ENCODE results near the gene IFT20. TPM values are rescaled to one million over a fixed set of nuclear protein-coding genes. Genes with fewer than 3 reads are reported as not detected.

Gene IFT20
- total RNA-seq, 2 experiments from 2014 or later = 16.3 to 23.9 TPM

GRCh38 chr17:28338056-28338768 is 2.9 kb upstream of the IFT20 start:
- no TSS peak for BruUV-seq (replicated peaks)
- no peak for DNase-seq (ENCODE audit: low spot score)
- POLR2A ChIA-PET = interaction anchor here (0.8 kb wide), 1 partner anchor 19 kb away, joined by 3 read pairs; the partner anchor contains the start of gene POLDIP2
- Histone ChIP-seq H2AFZ (ENCODE audit: low read length) (no peak overlapping the region), H3K4me1 (ENCODE audit: insufficient read depth, low read length, poor library complexity, severe bottlenecking) (peaks cover 34% of the 10 kb centered on the region), H3K9me3 (ENCODE audit: low read length) (no peaks in the 10 kb centered on the region), H3K79me2 (ENCODE audit: insufficient read depth, low read depth, low read length) (peaks cover 10% of the 10 kb centered on the region; the same call in 1 of the 2 replicates), H4K20me1 (ENCODE audit: insufficient read depth, low read length) (no peaks in the 10 kb centered on the region), H3K9me2 (ENCODE audit: insufficient read depth, low read length) (no peaks in the 10 kb centered on the region), H3K36me3 (ENCODE audit: insufficient read depth, low read length) (peaks cover 23% of the 10 kb centered on the region), H3K4me3 (ENCODE audit: low read depth, low read length, poor library complexity, severe bottlenecking) (no peak overlapping the region), H3K27ac (ENCODE audit: low read depth, low read length, poor library complexity, severe bottlenecking) (no peak overlapping the region), H3K4me2 (ENCODE audit: low read length) (no peak overlapping the region)
- intact Hi-C loops (cut with micrococcal nuclease; ENCODE audit: unreplicated experiment) = no loop called here
- no peak for TF ChIP-seq EZH2phosphoT487 (IDR thresholded peaks at IDR 0.05; ENCODE audit: borderline replicate concordance, low read depth, low read length)
- peak; percentile 40 for TF ChIP-seq CTCF (conservative IDR thresholded peaks at IDR 0.05; ENCODE audit: low read length)
- CTCF ChIA-PET (ENCODE audit: unreplicated experiment) = no interaction called here

- DNase-seq (ENCODE audit: low spot score) = no peak
Observed at GRCh38 chr17:28335959-28336871, 943 bp upstream of the IFT20 start.

More at GRCh38 chr17:28335959-28336871, 943 bp upstream of the IFT20 start:
- ChIA-PET CTCF (ENCODE audit: unreplicated experiment) (interaction anchor here (0.6 to 0.8 kb wide), 2 partner anchors 18 to 21 kb away, joined by 3 read pairs; partner anchors contain the start of gene POLDIP2), POLR2A (interaction anchor here (0.8 to 3.0 kb wide), 8 partner anchors 11 to 260 kb away, joined by 3 to 22 read pairs (median 4); partner anchors contain the start of genes POLDIP2 and TMEM97)
- Histone ChIP-seq H2AFZ (ENCODE audit: low read length) (peak overlapping the region; percentile 64), H4K20me1 (ENCODE audit: insufficient read depth, low read length) (no peaks in the 10 kb centered on the region), H3K4me3 (ENCODE audit: low read depth, low read length, poor library complexity, severe bottlenecking) (peak overlapping the region; percentile 86), H3K36me3 (ENCODE audit: insufficient read depth, low read length) (peaks cover 3% of the 10 kb centered on the region; the same call in 1 of the 2 replicates), H3K27ac (ENCODE audit: low read depth, low read length, poor library complexity, severe bottlenecking) (no peak overlapping the region), H3K9me2 (ENCODE audit: insufficient read depth, low read length) (no peaks in the 10 kb centered on the region), H3K4me1 (ENCODE audit: insufficient read depth, low read length, poor library complexity, severe bottlenecking) (peaks cover 23% of the 10 kb centered on the region), H3K4me2 (ENCODE audit: low read length) (peak overlapping the region; percentile 97), H3K79me2 (ENCODE audit: insufficient read depth, low read depth, low read length) (peaks cover 10% of the 10 kb centered on the region; the same call in 1 of the 2 replicates), H3K9me3 (ENCODE audit: low read length) (no peaks in the 10 kb centered on the region)
- TSS peak; percentile 30 for BruUV-seq (replicated peaks)
- intact Hi-C loops (cut with micrococcal nuclease; ENCODE audit: unreplicated experiment) = loop anchor here (1.0 to 2.0 kb wide), 2 partner anchors 21 to 35 kb away; partner anchors contain the start of genes POLDIP2, SARM1 and VTN
- no peak for TF ChIP-seq EZH2phosphoT487 (IDR thresholded peaks at IDR 0.05; ENCODE audit: borderline replicate concordance, low read depth, low read length)
- no peak for TF ChIP-seq CTCF (conservative IDR thresholded peaks at IDR 0.05; ENCODE audit: low read length)

Measured in OCI-LY7 (cell line).